Measurements from ENCODE around the gene IPO4.

Gene IPO4

DNA sequence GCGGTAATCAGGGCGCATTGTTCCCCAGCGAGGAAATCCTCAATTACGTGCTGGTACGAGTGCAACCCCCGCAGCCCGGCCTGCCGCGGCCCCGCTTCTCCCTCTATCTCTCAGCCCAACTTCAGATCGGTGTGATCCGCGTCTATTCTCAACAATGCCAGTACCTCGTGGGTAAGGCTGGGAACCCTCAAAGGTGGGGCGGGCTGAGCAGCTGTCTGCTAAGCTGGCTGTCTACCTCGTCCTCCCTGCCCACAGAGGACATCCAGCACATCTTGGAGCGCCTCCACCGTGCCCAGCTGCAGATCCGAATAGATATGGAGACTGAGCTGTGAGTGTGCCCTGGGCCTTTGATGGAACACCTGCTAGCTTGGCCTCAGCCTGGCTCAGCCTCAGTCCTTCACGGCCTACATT is 15.7 kb downstream of the IPO4 start:
- no peak for DNase-seq

GRCh38 chr14:24172261-24172860 is 16.3 kb downstream of the IPO4 start:
- no peak for DNase-seq

DNA sequence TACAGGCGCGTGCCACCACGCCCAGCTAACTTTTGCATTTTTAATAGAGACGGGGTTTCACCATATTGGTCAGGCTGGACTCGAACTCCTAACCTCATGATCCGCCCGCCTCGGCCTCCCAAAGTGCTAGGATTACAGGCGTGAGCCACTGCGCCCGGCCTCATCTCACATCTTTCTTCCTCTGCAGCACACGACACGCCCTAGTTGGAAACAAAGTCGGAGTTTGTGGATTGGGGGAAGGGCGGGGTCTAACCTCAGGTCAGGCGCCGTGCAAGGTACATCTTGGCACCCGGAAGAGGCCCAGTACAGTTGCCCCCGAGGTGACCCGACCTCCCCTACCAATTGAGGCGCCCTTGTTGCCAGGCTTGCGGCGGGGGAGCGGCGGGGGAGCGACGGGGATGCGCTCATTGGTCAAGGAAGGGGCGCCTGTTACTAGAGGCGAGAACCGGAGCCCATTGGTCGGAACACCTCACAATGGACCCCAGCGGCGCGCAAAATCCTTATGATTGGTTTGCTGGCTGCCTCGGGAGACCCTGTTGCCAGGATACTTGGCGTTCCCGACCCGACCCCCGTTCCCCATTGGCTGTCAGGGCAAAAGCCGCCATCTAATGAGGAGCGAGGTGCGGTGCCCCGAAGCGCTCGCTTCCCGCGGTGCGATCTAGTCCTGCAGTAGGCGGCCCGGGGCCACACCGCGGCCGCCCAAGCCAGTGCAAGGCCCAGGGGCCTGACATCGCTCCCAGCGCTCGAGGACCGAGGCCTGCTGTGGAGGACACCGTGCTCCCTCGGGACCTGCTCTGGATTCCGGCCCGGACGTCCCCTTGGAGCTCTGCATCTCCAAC is 17.0 kb downstream of the IPO4 start, which contains the start of gene REC8:
TSS of gene REC8 (plus strand) at position 659 of the 839 bp plus-strand sequence. CDS start 473 bp downstream, outside the sequence.
- peak; percentile 95 for DNase-seq

- DNase-seq = no peak
These were observed 21.0 kb downstream of the IPO4 start for GRCh38 chr14:24167469-24168114.

- DNase-seq = no peak
These were observed 22.8 kb downstream of the IPO4 start for GRCh38 chr14:24165785-24166184.

DNA sequence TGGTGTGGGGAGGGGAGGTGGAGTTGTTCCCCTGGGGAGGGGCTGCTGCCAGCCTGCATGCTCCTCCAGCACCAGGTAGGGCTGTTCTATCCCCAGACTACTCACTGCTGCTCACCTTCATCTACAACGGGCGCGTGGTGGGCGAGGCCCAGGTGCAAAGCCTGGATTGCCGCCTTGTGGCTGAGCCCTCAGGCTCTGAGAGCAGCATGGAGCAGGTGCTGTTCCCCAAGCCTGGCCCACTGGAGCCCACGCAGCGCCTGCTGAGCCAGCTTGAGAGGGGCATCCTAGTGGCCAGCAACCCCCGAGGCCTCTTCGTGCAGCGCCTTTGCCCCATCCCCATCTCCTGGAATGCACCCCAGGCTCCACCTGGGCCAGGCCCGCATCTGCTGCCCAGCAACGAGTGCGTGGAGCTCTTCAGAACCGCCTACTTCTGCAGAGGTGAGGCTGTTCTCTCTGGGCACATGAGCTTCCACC is 24.1 kb downstream of the IPO4 start:
- DNase-seq = no peak

- DNase-seq = no peak
These were observed 26.5 kb downstream of the IPO4 start for GRCh38 chr14:24162093-24162492.

DNA sequence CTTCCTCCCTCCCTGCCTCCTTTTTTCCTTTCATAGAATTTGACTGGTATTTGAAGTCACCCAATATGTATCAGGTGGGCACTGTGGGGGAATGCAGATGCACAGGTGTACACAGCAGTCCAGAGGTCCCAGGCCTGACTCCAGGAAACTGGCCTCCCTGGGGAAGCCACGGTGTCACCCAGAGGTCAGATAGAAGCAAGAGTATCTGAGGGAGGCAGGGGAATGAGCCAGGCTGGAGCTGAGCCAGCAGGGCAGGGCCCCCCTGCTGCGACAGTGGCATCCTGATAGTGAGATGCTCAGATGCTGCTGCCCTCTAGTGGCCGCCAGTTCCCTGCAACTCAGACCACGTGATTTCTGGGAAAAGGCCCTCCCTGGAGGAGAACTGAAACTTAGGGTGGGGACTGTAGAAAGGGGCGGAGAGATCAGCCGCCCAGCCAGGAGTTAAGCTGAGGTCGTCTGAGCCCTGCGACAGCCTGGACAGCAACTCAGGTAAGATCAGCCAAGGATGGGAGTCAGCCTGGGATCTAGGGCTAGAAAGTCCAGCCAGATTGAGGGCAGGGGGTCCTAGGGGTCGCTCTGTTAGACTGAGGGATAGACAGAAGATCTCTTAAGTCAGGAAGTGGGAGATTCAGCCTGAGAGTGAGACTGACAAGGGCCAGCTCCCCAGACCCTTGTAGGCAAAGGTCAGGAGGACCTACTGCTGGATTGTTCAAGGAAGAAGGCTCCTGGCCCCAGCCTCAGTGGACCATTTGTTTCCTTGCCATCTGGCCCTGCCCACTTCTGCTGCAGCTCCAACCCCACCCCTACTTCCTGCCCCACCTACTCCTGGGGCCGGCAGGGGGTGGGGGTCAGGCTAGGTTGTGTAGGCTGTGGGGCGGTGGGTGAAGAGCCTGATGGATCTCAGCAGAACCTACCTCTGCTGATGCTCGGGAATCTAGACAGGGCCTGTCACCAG is 27.5 kb downstream of the IPO4 start, which contains the start of gene IRF9:
TSS of gene IRF9 (plus strand) at position 416 of the 955 bp plus-strand sequence. CDS start 880 bp downstream, outside the sequence.
- DNase-seq = peak; percentile 84

GRCh38 chr14:24160499-24160849 is 28.1 kb downstream of the IPO4 start:
- no peak for DNase-seq

DNA sequence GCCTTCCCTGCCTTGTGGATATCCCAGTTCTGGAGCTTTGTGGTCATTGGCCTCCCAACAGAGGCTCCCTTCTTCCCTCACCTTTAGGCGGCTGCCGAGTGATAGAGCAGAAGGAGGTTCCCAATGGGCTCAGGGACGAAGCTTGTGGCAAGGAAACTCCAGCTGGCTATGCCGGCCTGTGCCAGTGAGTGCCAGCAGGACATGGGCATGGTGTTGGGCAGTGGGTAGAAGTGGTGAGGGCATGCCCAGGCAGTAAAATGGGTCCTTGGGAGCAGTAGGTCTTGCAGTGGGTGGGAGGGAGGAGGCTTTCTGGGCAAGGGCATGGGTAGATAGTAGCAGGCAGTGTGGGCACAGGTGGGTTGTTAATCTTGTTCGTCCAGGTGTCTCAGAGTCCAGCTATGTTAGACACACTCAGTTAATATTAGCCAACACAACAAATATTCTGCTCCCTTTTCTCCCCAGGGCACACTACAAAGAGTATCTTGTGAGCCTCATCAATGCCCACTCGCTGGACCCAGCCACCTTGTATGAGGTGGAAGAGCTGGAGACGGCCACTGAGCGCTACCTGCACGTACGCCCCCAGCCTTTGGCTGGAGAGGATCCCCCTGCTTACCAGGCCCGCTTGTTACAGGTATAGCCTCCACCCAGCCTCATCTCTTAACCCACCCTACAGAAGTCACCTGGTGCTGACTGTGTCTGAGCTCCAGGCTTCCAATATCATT is 28.7 kb downstream of the IPO4 start:
- no peak for DNase-seq

GRCh38 chr14:24157331-24157730 is 31.3 kb downstream of the IPO4 start:
- no peak for DNase-seq

DNA sequence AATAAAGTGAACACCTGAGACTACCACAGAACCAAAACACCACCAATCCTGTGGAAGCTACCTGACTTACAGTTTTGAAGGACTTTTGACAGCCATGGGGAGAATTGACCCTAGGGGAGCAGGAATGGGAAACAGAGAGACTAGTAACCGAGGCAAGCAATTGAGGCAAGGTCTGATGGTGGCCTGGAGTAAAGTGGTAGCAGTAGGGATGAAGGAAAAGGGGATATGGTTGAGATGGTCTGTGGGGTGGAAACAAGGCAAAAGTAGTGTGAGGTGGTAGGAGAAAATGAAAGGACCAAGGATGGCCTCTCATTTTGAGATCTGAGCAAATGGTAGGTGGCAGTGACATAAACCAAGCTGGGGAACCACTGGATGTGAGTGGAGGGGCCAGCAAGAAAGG is 31.8 kb downstream of the IPO4 start:
- DNase-seq = no peak

DNA sequence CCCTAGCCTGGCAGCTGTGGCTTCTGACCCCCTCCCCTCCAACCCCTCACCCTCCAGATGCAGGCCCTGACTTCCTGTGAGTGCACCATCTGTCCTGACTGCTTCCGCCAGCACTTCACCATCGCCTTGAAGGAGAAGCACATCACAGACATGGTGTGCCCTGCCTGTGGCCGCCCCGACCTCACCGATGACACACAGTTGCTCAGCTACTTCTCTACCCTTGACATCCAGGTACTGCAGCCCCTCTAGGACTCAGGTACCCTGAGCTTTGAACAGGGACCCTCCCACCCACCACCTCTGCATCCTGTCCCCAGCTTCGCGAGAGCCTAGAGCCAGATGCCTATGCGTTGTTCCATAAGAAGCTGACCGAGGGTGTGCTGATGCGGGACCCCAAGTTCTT is 33.5 kb downstream of the IPO4 start:
- DNase-seq = no peak

- DNase-seq = no peak
These were observed 37.1 kb downstream of the IPO4 start for GRCh38 chr14:24151404-24152080.

DNA sequence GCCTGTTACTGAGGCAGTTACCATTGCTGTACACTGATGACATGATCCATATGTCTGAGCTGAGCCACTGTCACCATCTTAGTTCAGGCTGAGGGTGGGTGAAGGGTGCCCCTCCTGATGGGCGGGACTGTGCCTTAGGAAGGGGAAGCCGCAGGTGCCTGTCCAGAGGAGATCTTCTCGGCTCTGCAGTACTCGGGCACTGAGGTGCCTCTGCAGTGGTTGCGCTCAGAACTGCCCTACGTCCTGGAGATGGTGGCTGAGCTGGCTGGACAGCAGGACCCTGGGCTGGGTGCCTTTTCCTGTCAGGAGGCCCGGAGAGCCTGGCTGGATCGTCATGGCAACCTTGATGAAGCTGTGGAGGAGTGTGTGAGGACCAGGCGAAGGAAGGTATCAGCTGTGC is 37.6 kb downstream of the IPO4 start:
- no peak for DNase-seq

GRCh38 chr14:24150567-24150966 is 38.0 kb downstream of the IPO4 start:
- DNase-seq = no peak

- DNase-seq = no peak
These were observed 38.6 kb downstream of the IPO4 start for GRCh38 chr14:24150061-24150460.

GRCh38 chr14:24149302-24149969 is 39.2 kb downstream of the IPO4 start:
- no peak for DNase-seq

DNA sequence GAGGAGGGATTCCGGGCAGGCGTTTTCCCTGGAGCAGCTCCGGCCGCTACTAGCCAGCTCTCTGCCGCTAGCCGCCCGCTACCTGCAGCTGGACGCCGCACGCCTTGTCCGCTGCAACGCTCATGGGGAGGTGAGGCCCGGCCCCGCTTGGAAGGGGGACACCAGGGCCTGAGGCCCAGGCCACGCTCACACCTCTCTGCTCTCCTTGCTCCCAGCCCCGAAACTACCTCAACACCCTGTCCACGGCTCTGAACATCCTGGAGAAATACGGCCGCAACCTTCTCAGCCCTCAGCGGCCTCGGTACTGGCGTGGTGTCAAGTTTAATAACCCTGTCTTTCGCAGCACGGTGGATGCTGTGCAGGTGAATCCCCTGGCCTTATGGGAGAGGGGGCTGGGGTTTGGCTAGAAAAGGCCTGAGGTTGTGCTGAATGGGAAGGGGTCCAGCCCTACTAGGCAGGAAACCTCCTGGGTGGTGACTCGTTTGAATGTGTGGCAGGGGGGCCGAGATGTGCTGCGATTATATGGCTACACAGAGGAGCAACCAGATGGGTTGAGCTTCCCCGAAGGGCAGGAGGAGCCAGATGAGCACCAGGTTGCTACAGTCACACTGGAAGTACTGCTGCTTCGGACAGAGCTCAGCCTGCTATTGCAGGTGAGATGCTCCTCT is 40.7 kb downstream of the IPO4 start:
- no peak for DNase-seq

Data from NCI-H1092 (cell line).